H1 (cell line): Measurements from ENCODE around the gene LRRC8D. TPM values are rescaled to one million over a fixed set of nuclear protein-coding genes. Genes with fewer than 3 reads are reported as not detected.

ENCODE experiments used
- CTCF ChIA-PET: fragments of 300-600 bp; sonication (Branson Sonifier 250); formaldehyde crosslinking; loops from one replicate; lab custom pipeline; 2021; ENCODE audit not compliant: partially characterized antibody; lab: Charles Lee
- POLR2A ChIA-PET: fragments of 300-600 bp; sonication (Branson Sonifier 250); formaldehyde crosslinking; loops from one replicate; lab custom pipeline; 2021; ENCODE audit warnings: inconsistent platforms; ENCODE audit not compliant: partially characterized antibody; lab: Charles Lee
- DNase-seq, 2 experiments: peaks; one replicate each; pipeline versions ENCODE4 v3.0.0 to v3.0.0-alpha.2; 2010 to 2022; ENCODE audit warnings: low spot score in 2 of 2, low read depth in 1 of 2, mixed read lengths in 1 of 2
- FAIRE-seq: peaks from 2 replicates; lab custom pipeline; 2011; peaks lifted over from hg19 to GRCh38; lab: Jason Lieb, UNC
- H2AFZ ChIP-seq: 2 replicates; pipeline ENCODE4 v1.8.1; 2012; ENCODE audit warnings: low read length, inconsistent platforms
- H2AK5ac ChIP-seq: 2 replicates; pipeline ENCODE4 v1.6.1; 2013; ENCODE audit warnings: low read depth, low read length
- H2BK120ac ChIP-seq: replicated peaks from 2 replicates; pipeline ENCODE3; 2013; ENCODE audit warnings: low read depth, low read length, inconsistent platforms
- H2BK12ac ChIP-seq: 2 replicates; pipeline ENCODE4 v1.6.1; 2013; ENCODE audit warnings: low read depth, low read length
- H2BK15ac ChIP-seq: 2 replicates; pipeline ENCODE4 v1.6.1; 2013; ENCODE audit warnings: low read length
- H2BK20ac ChIP-seq: 2 replicates; pipeline ENCODE4 v1.6.1; 2013; ENCODE audit warnings: low read length
- H2BK5ac ChIP-seq: 2 replicates; pipeline ENCODE4 v1.6.1; 2013; ENCODE audit warnings: low read depth, low read length
- H3K14ac ChIP-seq: 2 replicates; pipeline ENCODE4 v1.6.1; 2013; ENCODE audit warnings: inconsistent platforms; ENCODE audit not compliant: insufficient read length
- H3K18ac ChIP-seq: 2 replicates; pipeline ENCODE4 v1.6.1; 2013; ENCODE audit warnings: low read length; ENCODE audit errors: extremely low read depth
- H3K23ac ChIP-seq: 2 replicates; pipeline ENCODE4 v1.6.1; 2013; ENCODE audit warnings: inconsistent platforms; ENCODE audit not compliant: insufficient read length
- H3K23me2 ChIP-seq: 2 replicates; pipeline ENCODE4 v1.6.1; 2013; ENCODE audit warnings: low read depth, low read length
- H3K27ac ChIP-seq: 2 replicates; pipeline ENCODE4 v1.6.1; 2011; ENCODE audit warnings: low read depth, low read length, inconsistent platforms
- H3K27me3 ChIP-seq, 4 experiments: replicated peaks in 1 of 4; 1 replicate in 1 of 4; 2 replicates in 3 of 4; pipeline versions ENCODE4 v1.6.1 to v1.8.1; 2011 to 2013; ENCODE audit warnings: low read length in 3 of 4, mild to moderate bottlenecking in 3 of 4, inconsistent platforms in 2 of 4, mixed read lengths in 2 of 4, moderate library complexity in 1 of 4; ENCODE audit not compliant: control insufficient read depth in 3 of 4, insufficient read depth in 3 of 4; ENCODE audit errors: extremely low read depth in 1 of 4
- H3K36me3 ChIP-seq, 4 experiments: 2 replicates each; pipeline versions ENCODE4 v1.6.1 to v1.8.1; 2011 to 2013; ENCODE audit warnings: mild to moderate bottlenecking in 4 of 4, low read length in 3 of 4, moderate library complexity in 2 of 4, control low read depth in 1 of 4, inconsistent platforms in 1 of 4; ENCODE audit not compliant: insufficient read depth in 4 of 4, control insufficient read depth in 2 of 4
- H3K4ac ChIP-seq: replicated peaks from 2 replicates; pipeline ENCODE3; 2013; ENCODE audit warnings: low read length, low read depth, mixed read lengths, inconsistent platforms; ENCODE audit not compliant: insufficient read length
- H3K4me1 ChIP-seq, 4 experiments: replicated peaks in 1 of 4; 1 replicate in 1 of 4; 2 replicates in 3 of 4; pipeline versions ENCODE4 v1.6.1 to v1.8.1; 2011 to 2013; ENCODE audit warnings: low read length in 3 of 4, inconsistent platforms in 2 of 4, mixed read lengths in 1 of 4; ENCODE audit not compliant: insufficient read depth in 4 of 4, control insufficient read depth in 3 of 4
- H3K4me2 ChIP-seq, 2 experiments: 2 replicates each; pipeline versions ENCODE4 v1.6.1 to v1.8.1; 2011 to 2013; ENCODE audit warnings: low read depth in 2 of 2, low read length in 2 of 2, control low read depth in 1 of 2, inconsistent platforms in 1 of 2, mild to moderate bottlenecking in 1 of 2; ENCODE audit not compliant: insufficient read depth in 1 of 2
- H3K4me3 ChIP-seq, 4 experiments: fragments of 200-600, 300-600 bp in 1 of 4; sonication (generic), shearing (Covaris generic), sonication (Bioruptor Twin) in 1 of 4; 2 replicates each; pipeline versions ENCODE4 v1.5.1 to v1.8.1; 2011 to 2016; ENCODE audit warnings: low read length in 4 of 4, low read depth in 3 of 4, control low read depth in 2 of 4, inconsistent platforms in 2 of 4, mild to moderate bottlenecking in 2 of 4, mixed read lengths in 1 of 4, moderate library complexity in 1 of 4; ENCODE audit not compliant: insufficient read depth in 2 of 4; ENCODE audit errors: extremely low read depth in 1 of 4
- H3K56ac ChIP-seq: replicated peaks from 2 replicates; pipeline ENCODE3; 2013; ENCODE audit warnings: low read depth, mild to moderate bottlenecking, mixed read lengths, low read length, inconsistent platforms; ENCODE audit not compliant: insufficient read length
- H3K79me1 ChIP-seq: 2 replicates; pipeline ENCODE4 v1.6.1; 2013; ENCODE audit warnings: low read depth, low read length, control low read depth
- H3K79me2 ChIP-seq, 2 experiments: 2 replicates each; pipeline versions ENCODE4 v1.6.1 to v1.8.1; 2012 to 2013; ENCODE audit warnings: low read length in 2 of 2, mild to moderate bottlenecking in 2 of 2, inconsistent platforms in 1 of 2; ENCODE audit not compliant: insufficient read depth in 2 of 2, control insufficient read depth in 1 of 2
- H3K9ac ChIP-seq, 4 experiments: replicated peaks in 1 of 4; 1 replicate in 1 of 4; 2 replicates in 3 of 4; pipeline versions ENCODE4 v1.6.1 to v1.8.1; 2011 to 2013; ENCODE audit warnings: low read depth in 3 of 4, low read length in 3 of 4, control low read depth in 2 of 4, mild to moderate bottlenecking in 2 of 4, moderate library complexity in 2 of 4, inconsistent platforms in 1 of 4; ENCODE audit errors: extremely low read depth in 1 of 4
- H3K9me3 ChIP-seq, 2 experiments: 2 replicates each; pipeline versions ENCODE4 v1.6.1 to v1.8.1; 2012 to 2013; ENCODE audit warnings: mild to moderate bottlenecking in 2 of 2, moderate library complexity in 2 of 2, control low read depth in 1 of 2, inconsistent platforms in 1 of 2, low read depth in 1 of 2, low read length in 1 of 2, mixed read lengths in 1 of 2; ENCODE audit not compliant: insufficient read depth in 2 of 2
- H4K20me1 ChIP-seq, 2 experiments: replicated peaks in 1 of 2; 2 replicates each; pipeline versions ENCODE3 to v1.8.1; 2011 to 2013; ENCODE audit warnings: inconsistent platforms in 2 of 2, low read length in 2 of 2, mild to moderate bottlenecking in 1 of 2; ENCODE audit not compliant: insufficient read depth in 2 of 2, control insufficient read depth in 1 of 2
- H4K5ac ChIP-seq: 2 replicates; pipeline ENCODE4 v1.6.1; 2013; ENCODE audit warnings: low read length, low read depth, mixed read lengths, inconsistent platforms; ENCODE audit not compliant: insufficient read length
- H4K8ac ChIP-seq: 2 replicates; pipeline ENCODE4 v1.8.0; 2013; ENCODE audit warnings: mild to moderate bottlenecking, moderate library complexity, low read length, inconsistent platforms; ENCODE audit not compliant: insufficient read depth; ENCODE audit errors: extremely low read depth
- H4K91ac ChIP-seq: replicated peaks from 2 replicates; pipeline ENCODE3; 2013; ENCODE audit warnings: low read length, mixed read lengths, inconsistent platforms; ENCODE audit not compliant: insufficient read length
- EP300 ChIP-seq, 2 experiments: IDR thresholded peaks; 1 replicate in 1 of 2; 2 replicates in 1 of 2; pipeline ENCODE4 v1.6.1; 2011 to 2012; ENCODE audit warnings: low read depth in 2 of 2, low read length in 2 of 2, mild to moderate bottlenecking in 2 of 2, borderline replicate concordance in 1 of 2, inconsistent platforms in 1 of 2, moderate library complexity in 1 of 2
- KDM4A ChIP-seq: IDR thresholded peaks from one replicate; pipeline ENCODE4 v1.7.1; 2012; ENCODE audit warnings: low read depth, mild to moderate bottlenecking, moderate library complexity, low read length, inconsistent platforms; ENCODE audit not compliant: severe bottlenecking
- POLR2A ChIP-seq, 2 experiments: IDR thresholded peaks; 1 replicate in 1 of 2; 2 replicates in 1 of 2; pipeline ENCODE4 v1.6.1; 2011; ENCODE audit warnings: low read depth in 2 of 2, low read length in 2 of 2, mild to moderate bottlenecking in 2 of 2; ENCODE audit errors: control extremely low read depth in 1 of 2
- POLR2AphosphoS5 ChIP-seq: IDR thresholded peaks from 2 replicates; pipeline ENCODE4 v1.6.1; 2011; ENCODE audit warnings: low read depth, low read length
- RBBP5 ChIP-seq: IDR thresholded peaks from 2 replicates; pipeline ENCODE4 v1.7.1; 2012; ENCODE audit warnings: low read depth, mild to moderate bottlenecking, inconsistent platforms, low read length, moderate library complexity, borderline replicate concordance
- SIX5 ChIP-seq: IDR thresholded peaks from 2 replicates; pipeline ENCODE4 v1.6.1; 2011; ENCODE audit warnings: mild to moderate bottlenecking, low read depth, low read length
- TBP ChIP-seq: IDR thresholded peaks from 2 replicates; pipeline ENCODE4 v1.6.1; 2011; ENCODE audit warnings: low read depth, low read length, improper control_type of control experiment
- TEAD4 ChIP-seq: IDR thresholded peaks from 2 replicates; pipeline ENCODE4 v1.6.1; 2012; ENCODE audit warnings: low read depth, low read length, inconsistent platforms, mixed read lengths
- WGBS, 2 experiments: shearing (Covaris generic) in 1 of 2; methylation state at CpG; one replicate each; pipeline versions ENCODE4 v1.1.6 to v1.1.7; 2013 to 2015; ENCODE audit warnings: low lambda C conversion rate in 2 of 2, mixed read lengths in 2 of 2, inconsistent platforms in 1 of 2, low coverage in 1 of 2, missing lambda C conversion rate in 1 of 2; ENCODE audit not compliant: insufficient replicate concordance in 2 of 2, insufficient coverage in 1 of 2, insufficient read length in 1 of 2; ENCODE audit errors: extremely low coverage in 1 of 2, missing lambda C conversion rate in 1 of 2; 5-methylcytosine and 5-hydroxymethylcytosine counted together
- polyA plus RNA-seq, 7 experiments: library from polyadenylated mRNA; depleted of rRNA in 3 of 7; stranded (reverse) in 5 of 7; unstranded in 2 of 7; fragments of >200 nt in 5 of 7; fragments of 200-250 nt in 2 of 7; gene quantifications; 1 replicate in 5 of 7; 2 replicates in 1 of 7; 4 replicates in 1 of 7; pipeline versions ENCODE4 v1.2.1 to v1.2.3, GENCODE V29; 2011 to 2013; ENCODE audit warnings: missing spikeins in 2 of 7, mixed read lengths in 2 of 7
- total RNA-seq: library from RNA; stranded (reverse); fragmentation: NEBNext Ultra II Directional; extraction: Animal tissue kit (Norgen Biotek cat#: 25700); gene quantifications from 2 replicates; pipeline ENCODE4 v1.2.1, GENCODE V29; 2021

Gene LRRC8D
- total and polyA plus RNA-seq, 2 of the 8 experiments (the other 6 are each of a cell fraction or from before 2014, with no cell fraction given) = 42.0 to 58.5 TPM

DNA sequence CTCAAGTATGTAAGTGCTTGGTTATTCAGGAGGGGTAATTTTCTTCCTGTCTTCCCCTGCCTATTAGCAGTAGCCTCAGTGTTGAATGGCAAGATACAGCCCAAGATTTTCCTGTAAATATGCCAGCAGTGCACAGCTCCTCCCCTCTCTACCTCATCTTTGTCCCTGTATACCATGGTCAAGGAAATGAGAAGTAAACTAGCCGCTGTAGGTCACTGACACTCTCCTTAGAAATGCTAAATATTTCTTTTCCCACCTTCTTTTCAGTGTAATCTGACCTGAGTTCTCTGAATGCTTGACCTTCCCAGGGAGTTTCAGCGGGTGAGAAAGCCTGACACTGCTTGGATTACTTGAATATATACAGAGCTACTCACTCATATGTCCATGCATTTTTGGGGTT lies 89.9 kb downstream of the LRRC8D start:
- Histone ChIP-seq H4K91ac (no peak overlapping the region), H4K8ac (no peak overlapping the region), H3K4me3 (peak overlapping the region in 1 of 4 experiments; percentile 36; a peak in 1 of 8 replicates), H3K27ac (peak overlapping the region; percentile 70; the same call in 1 of the 2 replicates), H2BK5ac (peak overlapping the region; percentile 64; the same call in 1 of the 2 replicates), H3K4me1 (peaks cover 12 to 31% (median 29%) of the 10 kb centered on the region in 4 experiments; a peak in 6 of 7 replicates), H3K36me3 (no peaks in the 10 kb centered on the region), H3K9ac (peak overlapping the region in 2 of 4 experiments; percentile 2 to 45; a peak in 1 of 7 replicates), H2BK120ac (peak overlapping the region; percentile 16), H3K14ac (no peak overlapping the region), H3K18ac (peak overlapping the region; percentile 52; the same call in 1 of the 2 replicates), H3K23ac (no peak overlapping the region), H3K27me3 (no peaks in the 10 kb centered on the region), H3K23me2 (no peaks in the 10 kb centered on the region), H2BK15ac (no peak overlapping the region), H3K9me3 (no peaks in the 10 kb centered on the region), H3K4ac (no peak overlapping the region), H3K56ac (no peak overlapping the region), H2AFZ (no peak overlapping the region), H2AK5ac (no peak overlapping the region), H2BK20ac (no peak overlapping the region), H3K79me1 (peaks cover 2% of the 10 kb centered on the region; the same call in 1 of the 2 replicates), H3K4me2 (peak overlapping the region; percentile 33 to 61), H2BK12ac (no peak overlapping the region), H4K20me1 (no peaks in the 10 kb centered on the region), H4K5ac (peak overlapping the region; percentile 55), H3K79me2 (peaks cover 0 to 62% of the 10 kb centered on the region in 2 experiments; a peak in 3 of 4 replicates)
- TF ChIP-seq EP300 (IDR thresholded peaks at IDR 0.05; ENCODE audit: borderline replicate concordance in 1 of 2, low read depth in 2 of 2, low read length in 2 of 2) (peak in 1 of 2 experiments; percentile 23; a peak in 1 of 3 replicates), SIX5 (0 out of 2 replicates have a peak, but pooled peaks have one; percentile 5), RBBP5 (peak; percentile 36; the same call in 1 of the 2 replicates), POLR2AphosphoS5 (no peak), TBP (0 out of 2 replicates have a peak, but pooled peaks have one; percentile 25), TEAD4 (peak; percentile 70), POLR2A (IDR thresholded peaks at IDR 0.05; ENCODE audit: control extremely low read depth in 1 of 2, low read depth in 2 of 2, low read length in 2 of 2) (peak; percentile 32 to 64; a peak in 2 of 3 replicates), KDM4A (no peak)
- POLR2A ChIA-PET = interaction anchor here (0.7 to 1.7 kb wide), 9 partner anchors 8 to 68 kb away, joined by 3 to 7 read pairs (median 3); no protein-coding TSS in a partner anchor
- peak; percentile 83 for FAIRE-seq
- 0% methylated on average over 2 of the region's 2 CpGs; no CpG with 5 or more reads in 1 of the 2 experiments for WGBS, 2 experiments
- no peak for DNase-seq
- CTCF ChIA-PET = interaction anchor here (1.4 to 1.6 kb wide), 3 partner anchors 21 to 107 kb away, joined by 3 to 7 read pairs (median 5); no protein-coding TSS in a partner anchor
